PC-9 (cell line): ENCODE results near the gene FPR1. TPM values are rescaled to one million over a fixed set of nuclear protein-coding genes. Genes with fewer than 3 reads are reported as not detected.

ENCODE experiments used
- BruUV-seq: library from RNA; stranded (reverse); fragments of 400-500 nt; replicated peaks from 2 replicates; lab custom pipeline; 2021; lab: Mats Ljungman, UMichigan
- CTCF ChIA-PET: fragments of 300-600 bp; sonication (Branson Sonifier 250); formaldehyde crosslinking; loops from one replicate; lab custom pipeline; 2022; ENCODE audit warnings: antibody characterized with exemption; lab: Charles Lee
- POLR2A ChIA-PET: fragments of 300-600 bp; sonication (Branson Sonifier 250); formaldehyde crosslinking; loops from one replicate; lab custom pipeline; 2022; ENCODE audit warnings: antibody characterized with exemption; ENCODE audit not compliant: unreplicated experiment; lab: Charles Lee
- DNase-seq, 2 experiments: peaks; one replicate each; pipeline versions ENCODE4 v3.0.0 to v3.0.0-alpha.2; 2015 to 2022; ENCODE audit warnings: mixed read lengths in 1 of 2
- H2AFZ ChIP-seq: fragments of 200-600 bp; sonication (generic); 2 replicates; pipeline ENCODE4 v1.8.1; 2017; ENCODE audit warnings: antibody characterized with exemption
- H3F3A ChIP-seq: fragments of 200-600 bp; sonication (generic); 2 replicates; pipeline ENCODE4 v1.8.1; 2017; ENCODE audit warnings: antibody characterized with exemption, mild to moderate bottlenecking, low read depth; ENCODE audit not compliant: insufficient read depth
- H3K27ac ChIP-seq: fragments of 200-600 bp; sonication (generic); 2 replicates; pipeline ENCODE4 v1.6.1; 2016; ENCODE audit warnings: mixed run types
- H3K27me3 ChIP-seq: fragments of 200-600 bp; sonication (generic); 2 replicates; pipeline ENCODE4 v1.6.1; 2016; ENCODE audit warnings: low read depth, mixed run types; ENCODE audit not compliant: insufficient read depth
- H3K36me3 ChIP-seq: fragments of 200-600 bp; sonication (generic); 2 replicates; pipeline ENCODE4 v1.6.1; 2016; ENCODE audit warnings: low read depth, mixed run types
- H3K4me1 ChIP-seq: fragments of 200-600 bp; sonication (generic); replicated peaks from 2 replicates; pipeline ENCODE4 v1.6.1; 2016; ENCODE audit warnings: mixed run types; ENCODE audit not compliant: insufficient read depth
- H3K4me2 ChIP-seq: fragments of 200-600 bp; sonication (generic); 2 replicates; pipeline ENCODE4 v1.6.1; 2017; ENCODE audit warnings: mixed run types
- H3K4me3 ChIP-seq: fragments of 200-600 bp; sonication (generic); 2 replicates; pipeline ENCODE4 v1.6.1; 2016; ENCODE audit warnings: mixed run types
- H3K79me2 ChIP-seq: fragments of 200-600 bp; sonication (generic); 2 replicates; pipeline ENCODE4 v1.6.1; 2017; ENCODE audit warnings: low read depth, mixed run types
- H3K9me2 ChIP-seq: fragments of 200-600 bp; sonication (generic); 2 replicates; pipeline ENCODE4 v1.8.1; 2017; ENCODE audit warnings: mild to moderate bottlenecking; ENCODE audit not compliant: insufficient read depth
- H3K9me3 ChIP-seq: fragments of 200-600 bp; sonication (generic); 2 replicates; pipeline ENCODE4 v1.8.1; 2016; ENCODE audit warnings: low read depth; ENCODE audit not compliant: insufficient read depth
- H4K20me1 ChIP-seq: fragments of 200-600 bp; sonication (generic); 2 replicates; pipeline ENCODE4 v1.8.1; 2017; ENCODE audit not compliant: insufficient read depth
- EZH2 ChIP-seq: fragments of 200-600 bp; sonication (generic); IDR thresholded peaks from 2 replicates; pipeline ENCODE4 v1.8.0; 2017; ENCODE audit warnings: antibody characterized with exemption, low read depth
- intact Hi-C: fragments of 100-400 bp; cut with micrococcal nuclease; formaldehyde crosslinking; loops from one replicate; pipeline ENCODE4 v1.10.0; 2022; ENCODE audit not compliant: unreplicated experiment
- total RNA-seq: library from RNA; stranded (reverse); gene quantifications from 2 replicates; pipeline ENCODE4 v1.2.3, GENCODE V29; 2021
- TF ChIP-seq, protein P1 (sequence below): fragments of 200-600 bp; sonication (generic); conservative IDR thresholded peaks from 2 replicates; pipeline ENCODE4 v1.6.1; 2017; ENCODE audit warnings: mixed run types, antibody characterized with exemption, mild to moderate bottlenecking, moderate library complexity

Gene FPR1
- total RNA-seq, 1 experiment from 2014 or later: not detected

GRCh38 chr19:51755571-51755970, 3.9 kb upstream of the FPR1 start:
- ChIA-PET CTCF (no interaction called here), POLR2A (no interaction called here)
- Histone ChIP-seq H3K79me2 (no peaks in the 10 kb centered on the region), H3K4me1 (no peaks in the 10 kb centered on the region), H3K27me3 (peaks cover 53% of the 10 kb centered on the region), H3K9me3 (no peaks in the 10 kb centered on the region), H3K4me2 (no peak overlapping the region), H4K20me1 (no peaks in the 10 kb centered on the region), H3K4me3 (no peak overlapping the region), H3K9me2 (no peaks in the 10 kb centered on the region), H3F3A (no peaks in the 10 kb centered on the region), H2AFZ (no peak overlapping the region), H3K36me3 (no peaks in the 10 kb centered on the region), H3K27ac (no peak overlapping the region)
- no peak for DNase-seq
- TF ChIP-seq, protein P1, sequence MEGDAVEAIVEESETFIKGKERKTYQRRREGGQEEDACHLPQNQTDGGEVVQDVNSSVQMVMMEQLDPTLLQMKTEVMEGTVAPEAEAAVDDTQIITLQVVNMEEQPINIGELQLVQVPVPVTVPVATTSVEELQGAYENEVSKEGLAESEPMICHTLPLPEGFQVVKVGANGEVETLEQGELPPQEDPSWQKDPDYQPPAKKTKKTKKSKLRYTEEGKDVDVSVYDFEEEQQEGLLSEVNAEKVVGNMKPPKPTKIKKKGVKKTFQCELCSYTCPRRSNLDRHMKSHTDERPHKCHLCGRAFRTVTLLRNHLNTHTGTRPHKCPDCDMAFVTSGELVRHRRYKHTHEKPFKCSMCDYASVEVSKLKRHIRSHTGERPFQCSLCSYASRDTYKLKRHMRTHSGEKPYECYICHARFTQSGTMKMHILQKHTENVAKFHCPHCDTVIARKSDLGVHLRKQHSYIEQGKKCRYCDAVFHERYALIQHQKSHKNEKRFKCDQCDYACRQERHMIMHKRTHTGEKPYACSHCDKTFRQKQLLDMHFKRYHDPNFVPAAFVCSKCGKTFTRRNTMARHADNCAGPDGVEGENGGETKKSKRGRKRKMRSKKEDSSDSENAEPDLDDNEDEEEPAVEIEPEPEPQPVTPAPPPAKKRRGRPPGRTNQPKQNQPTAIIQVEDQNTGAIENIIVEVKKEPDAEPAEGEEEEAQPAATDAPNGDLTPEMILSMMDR: no peak
- TF ChIP-seq EZH2: no peak
- BruUV-seq: no TSS peak
- intact Hi-C loops: no loop called here

GRCh38 chr19:51754770-51755169, 3.1 kb upstream of the FPR1 start:
- no peaks in the 10 kb centered on the region for H3K9me2 ChIP-seq
- no peak for TF ChIP-seq EZH2
- TF ChIP-seq, protein P1: no peak
- no peaks in the 10 kb centered on the region for H3K79me2 ChIP-seq
- CTCF ChIA-PET: no interaction called here
- no peaks in the 10 kb centered on the region for H3K36me3 ChIP-seq
- no peak for DNase-seq
- no peaks in the 10 kb centered on the region for H3F3A ChIP-seq
- peaks cover 53% of the 10 kb centered on the region for H3K27me3 ChIP-seq
- H3K4me3 ChIP-seq: no peak overlapping the region
- H3K4me1 ChIP-seq: no peaks in the 10 kb centered on the region
- H4K20me1 ChIP-seq: no peaks in the 10 kb centered on the region
- intact Hi-C loops: no loop called here
- no peak overlapping the region for H3K4me2 ChIP-seq
- POLR2A ChIA-PET: no interaction called here
- BruUV-seq: no TSS peak
- H3K27ac ChIP-seq: no peak overlapping the region
- no peak overlapping the region for H2AFZ ChIP-seq
- no peaks in the 10 kb centered on the region for H3K9me3 ChIP-seq

GRCh38 chr19:51754109-51754508, 2.4 kb upstream of the FPR1 start:
- POLR2A ChIA-PET: no interaction called here
- no peak overlapping the region for H2AFZ ChIP-seq
- H3K4me1 ChIP-seq: no peaks in the 10 kb centered on the region
- no peak overlapping the region for H3K4me2 ChIP-seq
- H3K9me2 ChIP-seq: no peaks in the 10 kb centered on the region
- CTCF ChIA-PET: no interaction called here
- BruUV-seq: no TSS peak
- intact Hi-C loops: no loop called here
- H3F3A ChIP-seq: no peaks in the 10 kb centered on the region
- H3K36me3 ChIP-seq: no peaks in the 10 kb centered on the region
- no peaks in the 10 kb centered on the region for H3K9me3 ChIP-seq
- peaks cover 58% of the 10 kb centered on the region for H3K27me3 ChIP-seq
- DNase-seq: no peak
- no peak overlapping the region for H3K27ac ChIP-seq
- H3K79me2 ChIP-seq: no peaks in the 10 kb centered on the region
- TF ChIP-seq, protein P1: no peak
- no peak for TF ChIP-seq EZH2
- no peak overlapping the region for H3K4me3 ChIP-seq
- H4K20me1 ChIP-seq: no peaks in the 10 kb centered on the region
